ENCODE measurements around the gene CST9L. TPM values are rescaled to one million over a fixed set of nuclear protein-coding genes. Genes with fewer than 3 reads are reported as not detected.
"Not testable (repeated sequence)": the region's sequence is repeated elsewhere in the genome, so short reads cannot be mapped to it uniquely, and the experiment has no call there.

Gene CST9L
- total RNA-seq, 1 donor from 2014 or later = not detected

DNA sequence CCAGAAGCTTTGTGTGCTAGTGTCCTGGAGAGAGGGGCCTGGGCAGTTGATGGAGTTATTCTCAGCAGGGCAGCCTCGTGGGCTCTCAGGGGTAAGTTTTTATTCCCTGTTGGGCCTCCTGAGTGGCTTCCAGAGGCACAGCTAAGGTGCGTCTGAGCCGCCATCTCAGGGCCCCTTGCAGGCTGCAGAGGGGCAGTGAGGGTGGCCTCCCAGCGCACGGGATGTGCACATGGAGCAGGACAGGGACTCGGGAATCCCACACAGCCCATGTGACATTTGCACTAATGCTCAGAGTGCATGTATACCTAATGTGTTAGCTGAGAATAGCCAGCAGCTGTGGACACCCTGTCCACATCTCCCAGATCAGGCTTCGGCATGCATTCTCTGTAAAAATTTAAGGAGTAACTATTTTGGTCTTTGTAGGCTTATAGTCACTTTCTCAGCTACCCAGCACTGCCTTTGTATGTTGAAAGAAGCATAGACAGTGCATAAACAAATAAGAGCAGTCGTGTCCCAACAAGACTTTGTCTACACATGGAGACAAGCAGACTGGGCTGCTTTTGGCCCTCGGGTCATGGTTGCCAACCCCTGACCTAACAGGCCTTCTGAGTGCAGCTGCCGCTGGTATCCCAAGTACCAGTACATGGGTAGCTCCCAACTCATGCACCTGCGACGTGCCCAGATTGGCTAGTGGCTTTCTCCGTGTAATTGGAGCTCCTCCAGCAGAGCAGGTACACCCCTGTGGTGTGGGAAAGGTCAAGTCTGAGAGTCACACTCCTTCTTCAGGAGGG lies 18.6 kb upstream of the CST9L start:
- DNase-seq (ENCODE audit: extremely low read depth, low read depth, low spot score) = no peak

DNA sequence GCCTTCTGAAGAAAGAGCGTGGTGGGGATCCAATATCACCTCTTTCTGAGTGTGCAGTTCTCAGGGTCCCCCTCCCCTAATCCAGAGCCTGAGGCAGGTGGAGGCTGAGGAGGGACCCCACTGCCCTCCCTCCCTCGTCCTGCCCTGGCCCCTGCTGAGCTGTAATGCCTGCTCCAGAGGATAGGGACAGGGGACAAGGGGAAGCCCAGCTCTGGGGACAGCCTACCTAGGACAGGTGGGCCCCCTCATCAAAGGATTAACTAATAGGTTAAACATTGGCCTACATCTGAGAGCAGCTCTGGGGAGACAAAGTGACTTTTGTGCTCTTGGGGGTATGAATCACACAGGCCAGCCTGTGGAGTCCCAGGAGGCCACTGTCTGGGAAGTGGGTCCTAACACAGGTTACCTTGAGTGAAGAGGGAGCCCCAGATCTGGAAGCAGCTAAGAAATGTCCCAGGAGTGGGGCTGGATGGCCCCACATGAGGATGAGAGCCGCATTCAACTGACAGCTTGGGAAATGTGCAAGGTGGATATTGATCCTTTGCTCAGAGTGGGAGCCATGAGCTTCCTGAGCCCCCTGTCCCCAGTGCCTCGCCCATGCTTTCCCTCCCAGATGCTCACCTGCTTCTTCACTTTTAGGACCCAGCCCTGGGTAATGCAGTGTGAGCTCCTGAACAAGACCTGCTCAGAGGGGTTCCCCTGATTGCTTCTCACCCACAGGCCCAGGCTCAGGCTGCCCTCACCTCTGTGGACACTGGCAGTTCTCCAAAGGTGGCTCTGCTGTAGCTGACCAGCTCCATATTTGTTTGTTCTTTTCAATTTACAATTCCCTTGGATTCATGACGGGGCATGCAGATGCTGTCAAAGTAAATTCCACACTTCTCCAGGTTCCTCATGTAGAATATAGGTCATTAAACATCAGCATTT lies 17.8 kb upstream of the CST9L start:
- DNase-seq (ENCODE audit: extremely low read depth, low read depth, low spot score) = no peak

GRCh38 chr20:23585449-23585807 lies 17.1 kb upstream of the CST9L start:
- DNase-seq (ENCODE audit: extremely low read depth, low read depth, low spot score) = no peak

DNA sequence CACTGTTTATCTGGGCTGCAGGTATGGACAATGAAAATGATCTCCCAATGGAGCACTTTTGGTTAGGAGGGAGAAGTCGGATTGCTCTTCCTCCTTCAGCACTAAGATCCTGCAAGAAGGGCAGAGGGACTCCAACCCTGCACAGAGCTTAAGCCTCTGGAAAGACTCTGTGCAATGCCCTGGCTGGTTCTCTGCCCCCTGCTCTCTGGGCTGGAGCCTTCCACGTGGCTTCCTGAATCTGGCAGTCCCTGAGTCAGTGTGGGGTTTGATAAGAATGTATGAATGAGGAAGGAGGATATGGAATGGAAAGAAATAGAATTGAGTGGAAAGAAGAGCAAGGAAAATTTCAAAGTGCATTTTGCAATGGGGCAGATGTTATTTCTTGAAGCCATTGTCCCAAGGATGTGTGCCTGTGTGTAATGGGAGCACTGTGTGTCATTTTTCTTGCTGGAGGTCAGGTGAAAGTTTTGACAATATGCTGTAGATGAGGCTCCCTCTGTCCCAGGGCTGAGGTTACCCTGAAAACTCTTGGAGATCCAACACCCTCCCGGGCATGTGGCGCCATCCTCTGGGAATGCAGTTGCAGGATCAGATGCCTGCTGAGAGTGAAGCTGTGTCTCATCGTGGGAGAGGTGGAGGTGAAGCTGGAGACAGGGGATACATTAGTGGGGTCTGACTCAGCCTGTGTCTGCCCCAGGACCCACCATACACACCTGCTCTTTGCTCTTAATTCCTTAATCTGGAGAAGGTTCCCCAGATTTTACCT lies 16.3 kb upstream of the CST9L start:
- DNase-seq (ENCODE audit: extremely low read depth, low read depth, low spot score) = no peak

DNA sequence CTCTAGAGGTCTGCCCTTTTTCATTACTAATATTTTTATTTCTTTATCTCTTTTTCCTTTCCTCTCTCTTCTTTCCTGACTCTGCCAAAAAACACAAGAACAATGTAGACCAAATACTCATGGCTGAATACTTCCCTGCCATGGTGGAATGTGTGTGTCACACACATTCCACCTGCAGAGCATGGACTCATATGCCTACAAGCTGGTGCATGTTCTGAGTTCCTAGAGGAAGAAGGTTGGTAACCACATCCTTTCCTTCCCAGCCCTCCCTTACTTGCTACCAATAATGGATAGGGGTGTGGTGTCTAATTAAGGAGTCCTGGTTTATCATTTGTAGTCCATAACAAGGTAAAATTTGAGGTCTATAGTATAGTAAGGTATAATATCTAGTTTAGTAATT lies 15.2 kb upstream of the CST9L start:
- no peak for DNase-seq (ENCODE audit: extremely low read depth, low read depth, low spot score)

- no peak for DNase-seq (ENCODE audit: extremely low read depth, low read depth, low spot score)
Observed at GRCh38 chr20:23582293-23582692, 14.0 kb upstream of the CST9L start.

GRCh38 chr20:23581833-23582232 lies 13.5 kb upstream of the CST9L start:
- DNase-seq (ENCODE audit: extremely low read depth, low read depth, low spot score) = not testable (repeated sequence)

GRCh38 chr20:23574977-23575376 lies 6.7 kb upstream of the CST9L start:
- no peak for DNase-seq (ENCODE audit: extremely low read depth, low read depth, low spot score)

GRCh38 chr20:23570178-23570760 lies 2.0 kb upstream of the CST9L start:
- DNase-seq (ENCODE audit: extremely low read depth, low read depth, low spot score) = no peak

- DNase-seq (ENCODE audit: extremely low read depth, low read depth, low spot score) = no peak
Observed at GRCh38 chr20:23569570-23569969, 1.3 kb upstream of the CST9L start.

GRCh38 chr20:23568971-23569330 lies 667 bp upstream of the CST9L start:
- no peak for DNase-seq (ENCODE audit: extremely low read depth, low read depth, low spot score)

GRCh38 chr20:23566199-23566932 lies 1.9 kb downstream of the CST9L start:
- DNase-seq (ENCODE audit: extremely low read depth, low read depth, low spot score) = no peak

DNA sequence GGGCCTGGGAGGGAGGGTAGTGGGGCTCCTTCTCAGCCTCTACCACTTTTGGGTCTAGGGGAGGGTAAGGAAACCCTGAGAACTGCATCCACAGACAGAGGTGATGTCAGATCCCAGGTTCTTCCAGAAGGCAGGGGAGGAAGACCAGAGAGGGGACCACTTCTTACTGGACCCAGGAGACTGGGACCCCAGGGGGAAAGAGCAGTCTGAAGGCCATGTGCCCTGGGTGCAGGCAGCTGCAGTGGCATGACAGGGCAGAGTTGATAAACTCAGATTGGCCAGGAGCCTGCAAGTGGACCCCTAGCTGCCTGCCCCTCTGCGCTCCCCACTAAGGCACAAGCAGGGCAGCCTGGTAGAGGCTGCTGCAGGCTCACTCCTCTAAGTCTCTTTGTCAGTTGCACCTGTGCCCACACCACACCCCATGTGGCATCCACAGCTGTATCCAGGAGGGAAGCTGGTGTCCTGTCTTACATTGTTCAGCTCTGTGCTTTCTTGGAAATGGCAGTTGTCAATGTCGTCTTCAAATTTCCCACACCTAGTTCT lies 2.7 kb downstream of the CST9L start:
- no peak for DNase-seq (ENCODE audit: extremely low read depth, low read depth, low spot score)

DNA sequence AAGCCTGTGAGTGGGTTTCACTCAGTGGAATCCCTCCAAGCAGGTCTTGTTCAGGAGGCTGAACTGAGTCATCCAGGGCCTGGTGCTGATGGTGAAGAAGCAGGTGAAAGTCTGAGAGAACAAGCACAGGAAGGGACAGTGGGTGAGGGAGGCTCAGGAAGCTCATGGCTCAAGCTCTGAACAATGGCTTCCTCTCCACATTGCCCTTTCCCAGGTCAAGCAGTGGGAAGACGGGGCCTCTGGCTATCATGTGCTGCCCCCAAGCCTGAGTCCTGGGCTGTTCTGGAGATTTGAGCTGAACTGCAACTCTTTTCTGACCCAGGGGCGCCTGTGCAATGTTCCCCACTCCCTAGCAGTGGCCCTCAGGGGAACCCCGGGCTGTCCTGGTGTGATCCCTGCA lies 3.4 kb downstream of the CST9L start:
- DNase-seq (ENCODE audit: extremely low read depth, low read depth, low spot score) = no peak

DNA sequence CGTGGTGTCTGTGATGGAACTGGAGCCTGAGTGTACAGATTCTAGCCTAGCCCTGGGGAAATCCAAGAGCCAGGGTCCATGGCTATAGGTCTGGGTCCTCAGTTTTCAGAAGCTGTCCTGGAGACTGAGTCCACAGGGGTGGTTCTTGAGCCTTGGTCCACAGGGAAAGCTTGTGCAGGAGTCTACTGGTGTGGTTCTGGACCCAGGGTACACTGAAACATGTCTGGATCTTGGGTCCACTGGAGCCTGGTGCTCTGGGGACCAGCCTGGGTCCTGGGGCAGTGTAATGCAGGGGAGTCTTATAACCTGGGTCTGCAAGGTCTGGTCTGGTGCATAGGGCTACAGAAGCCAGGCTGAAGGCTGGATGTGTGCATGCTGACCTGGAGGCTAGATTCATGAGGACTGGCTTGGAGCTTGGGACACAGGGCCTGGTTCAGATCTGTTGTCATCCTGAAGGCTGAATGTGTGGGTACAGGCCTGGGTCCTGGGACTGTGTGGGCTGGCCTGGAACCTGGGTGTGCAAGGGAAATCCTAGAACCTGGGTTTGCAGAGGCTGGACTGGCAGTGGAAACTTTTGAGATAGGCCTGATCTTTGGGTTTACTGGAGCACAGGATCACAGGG lies 5.5 kb downstream of the CST9L start:
- no peak for DNase-seq (ENCODE audit: extremely low read depth, low read depth, low spot score)

- no peak for DNase-seq (ENCODE audit: extremely low read depth, low read depth, low spot score)
Observed at GRCh38 chr20:23554401-23554800, 13.9 kb downstream of the CST9L start.

DNA sequence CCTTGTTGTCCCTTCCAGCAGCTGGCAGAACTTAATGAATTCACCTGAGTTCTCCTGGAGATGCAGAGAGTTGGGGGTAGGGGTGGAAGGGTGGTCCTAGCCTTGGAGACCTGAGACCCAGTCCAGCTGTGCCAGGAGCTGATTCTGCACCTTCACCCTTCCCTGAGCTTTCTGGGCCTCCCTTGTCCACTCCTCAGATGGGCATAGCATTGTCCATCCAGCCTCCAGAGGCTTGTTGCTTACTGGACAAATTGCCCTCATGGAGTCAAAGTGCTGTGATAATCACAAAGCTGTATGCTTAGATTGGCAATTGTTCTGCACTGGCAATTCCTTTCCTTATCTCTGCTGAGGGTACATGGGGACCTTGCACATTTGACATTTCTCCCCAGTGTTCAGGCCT lies 16.5 kb downstream of the CST9L start:
- no peak for DNase-seq (ENCODE audit: extremely low read depth, low read depth, low spot score)

DNA sequence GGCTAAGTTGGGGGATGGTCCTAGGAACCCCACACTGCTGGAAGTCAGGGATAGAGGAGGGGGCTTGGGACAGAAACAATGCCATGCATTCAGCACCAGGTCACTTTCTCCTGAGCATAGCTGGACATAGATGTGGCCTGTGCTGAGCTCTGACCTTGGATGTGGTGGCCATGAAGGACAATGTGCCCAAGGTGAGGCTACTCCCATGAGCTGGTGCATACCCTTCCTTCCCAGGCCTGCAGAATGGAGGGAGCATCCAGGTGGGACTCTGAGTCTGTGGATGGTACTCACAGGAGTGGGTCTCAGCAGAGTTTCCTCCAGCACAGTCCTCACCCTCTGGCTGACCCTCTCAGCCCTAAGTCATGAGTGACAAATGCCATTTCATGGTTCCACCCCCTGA lies 16.9 kb downstream of the CST9L start:
- DNase-seq (ENCODE audit: extremely low read depth, low read depth, low spot score) = no peak

DNA sequence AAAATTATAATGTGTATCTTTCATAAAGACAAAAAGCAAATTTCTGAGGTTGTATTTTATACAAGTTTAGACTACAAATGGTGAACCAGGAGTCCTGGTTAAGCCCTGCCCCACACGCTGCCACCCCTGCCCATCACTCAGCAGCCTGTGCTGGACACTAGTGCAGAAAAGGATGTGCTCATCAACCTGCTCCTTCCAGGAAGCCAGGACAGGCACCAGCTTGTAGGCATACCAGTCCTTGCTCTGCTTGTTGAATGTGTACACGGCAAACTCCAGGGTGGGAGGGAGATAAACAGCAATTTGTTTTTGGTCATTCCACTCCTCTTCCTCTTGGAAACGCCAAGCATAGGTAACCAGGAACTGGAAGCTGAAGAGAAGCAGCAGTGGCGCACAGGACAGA lies 18.1 kb downstream of the CST9L start:
- no peak for DNase-seq (ENCODE audit: extremely low read depth, low read depth, low spot score)

DNA sequence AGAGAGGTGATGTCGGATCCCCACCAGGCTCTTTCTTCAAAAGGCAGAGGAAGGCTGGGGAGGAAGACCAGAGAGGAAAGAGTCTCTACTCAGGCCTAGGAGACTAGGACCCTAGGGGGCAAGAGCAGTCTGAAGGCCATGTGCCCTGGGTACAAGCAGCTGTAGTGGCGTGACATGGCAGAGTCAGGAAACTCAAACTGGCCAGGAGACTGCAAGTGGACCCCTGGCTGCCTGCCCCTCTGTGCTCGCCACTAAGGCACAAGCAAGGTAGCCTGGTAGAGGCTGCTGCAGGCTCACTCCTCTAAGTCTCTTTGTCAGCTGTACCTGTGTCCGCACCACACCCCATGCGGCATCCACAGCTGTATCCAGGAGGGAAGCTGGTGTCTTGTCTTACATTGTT lies 19.9 kb downstream of the CST9L start:
- no peak for DNase-seq (ENCODE audit: extremely low read depth, low read depth, low spot score)

Measured in glomerular endothelial cell (primary cell).